ENCODE data around the gene TBC1D22B.

TBC1D22B gene

GRCh38 chr6:37253486-37254007 lies 4.0 kb upstream of the TBC1D22B start:
- Histone ChIP-seq H3K4me3 (ENCODE audit: insufficient read depth, low read length, poor library complexity, severe bottlenecking) (no peak overlapping the region), H3K79me2 (ENCODE audit: insufficient read depth, low read length) (0 out of 2 replicates have a peak, but pooled peaks cover 5% of the 10 kb centered on the region), H3K27me3 (ENCODE audit: low read length) (no peaks in the 10 kb centered on the region), H3K4me2 (ENCODE audit: low read depth, low read length, poor library complexity, severe bottlenecking) (no peak overlapping the region), H4K20me1 (ENCODE audit: low read depth, low read length) (no peaks in the 10 kb centered on the region), H2AFZ (ENCODE audit: low read depth, low read length, severe bottlenecking) (no peak overlapping the region), H3K9me2 (replicated peaks; ENCODE audit: insufficient read depth, low read length) (no peaks in the 10 kb centered on the region), H3F3A (ENCODE audit: insufficient read depth) (no peaks in the 10 kb centered on the region), H3K27ac (ENCODE audit: low read depth, low read length) (no peak overlapping the region), H3K9ac (ENCODE audit: low read length) (no peak overlapping the region), H3K36me3 (ENCODE audit: low read length) (no peaks in the 10 kb centered on the region), H3K9me3 (ENCODE audit: insufficient read depth, low read length) (no peaks in the 10 kb centered on the region)
- TF ChIP-seq CTCF (IDR thresholded peaks at IDR 0.05; ENCODE audit: insufficient read depth, low read length, poor library complexity, severe bottlenecking) (no peak), EZH2phosphoT487 (conservative IDR thresholded peaks at IDR 0.05; ENCODE audit: low read length) (no peak)

- Histone ChIP-seq H3K9me3 (ENCODE audit: insufficient read depth, low read length) (no peaks in the 10 kb centered on the region), H3K27ac (ENCODE audit: low read depth, low read length) (no peak overlapping the region), H3K36me3 (ENCODE audit: low read length) (no peaks in the 10 kb centered on the region), H4K20me1 (ENCODE audit: low read depth, low read length) (no peaks in the 10 kb centered on the region), H2AFZ (ENCODE audit: low read depth, low read length, severe bottlenecking) (no peak overlapping the region), H3K9me2 (replicated peaks; ENCODE audit: insufficient read depth, low read length) (no peaks in the 10 kb centered on the region), H3F3A (ENCODE audit: insufficient read depth) (peaks cover 10% of the 10 kb centered on the region; the same call in 1 of the 2 replicates), H3K79me2 (ENCODE audit: insufficient read depth, low read length) (0 out of 2 replicates have a peak, but pooled peaks cover 7% of the 10 kb centered on the region), H3K4me2 (ENCODE audit: low read depth, low read length, poor library complexity, severe bottlenecking) (no peak overlapping the region), H3K4me3 (ENCODE audit: insufficient read depth, low read length, poor library complexity, severe bottlenecking) (no peak overlapping the region), H3K9ac (ENCODE audit: low read length) (no peak overlapping the region), H3K27me3 (ENCODE audit: low read length) (no peaks in the 10 kb centered on the region)
- no peak for TF ChIP-seq CTCF (IDR thresholded peaks at IDR 0.05; ENCODE audit: insufficient read depth, low read length, poor library complexity, severe bottlenecking)
- TF ChIP-seq EZH2phosphoT487 (conservative IDR thresholded peaks at IDR 0.05; ENCODE audit: low read length), result no peak
Observed at GRCh38 chr6:37254881-37255280, 2.7 kb upstream of the TBC1D22B start.

- H3K36me3 ChIP-seq (ENCODE audit: low read length), result no peaks in the 10 kb centered on the region
- TF ChIP-seq EZH2phosphoT487 (conservative IDR thresholded peaks at IDR 0.05; ENCODE audit: low read length) (no peak), CTCF (IDR thresholded peaks at IDR 0.05; ENCODE audit: insufficient read depth, low read length, poor library complexity, severe bottlenecking) (no peak)
- no peaks in the 10 kb centered on the region for H3K27me3 ChIP-seq (ENCODE audit: low read length)
- H3K9ac ChIP-seq (ENCODE audit: low read length), result no peak overlapping the region
- H3K9me2 ChIP-seq (replicated peaks; ENCODE audit: insufficient read depth, low read length), result no peaks in the 10 kb centered on the region
- H3F3A ChIP-seq (ENCODE audit: insufficient read depth), result peaks cover 14% of the 10 kb centered on the region; the same call in 1 of the 2 replicates
- H3K4me2 ChIP-seq (ENCODE audit: low read depth, low read length, poor library complexity, severe bottlenecking), result peak overlapping the region; percentile 68
- no peaks in the 10 kb centered on the region for H4K20me1 ChIP-seq (ENCODE audit: low read depth, low read length)
- H3K27ac ChIP-seq (ENCODE audit: low read depth, low read length), result no peak overlapping the region
- H3K79me2 ChIP-seq (ENCODE audit: insufficient read depth, low read length), result 0 out of 2 replicates have a peak, but pooled peaks cover 9% of the 10 kb centered on the region
- peak overlapping the region; percentile 69 for H3K4me3 ChIP-seq (ENCODE audit: insufficient read depth, low read length, poor library complexity, severe bottlenecking)
- H3K9me3 ChIP-seq (ENCODE audit: insufficient read depth, low read length), result no peaks in the 10 kb centered on the region
- peak overlapping the region; percentile 87 for H2AFZ ChIP-seq (ENCODE audit: low read depth, low read length, severe bottlenecking)
Observed at GRCh38 chr6:37256692-37257319, 766 bp upstream of the TBC1D22B start.

Measured in SU-DHL-6 (cell line).